Activated CD8-positive, alpha-beta memory T cell treated with anti-CD3 and anti-CD28 coated beads, Interleukin-2, amount 50 U/mL, for 24 hours (primary cell): ENCODE data around the gene ARFGEF3.
"Not testable (repeated sequence)": the region's sequence is repeated elsewhere in the genome, so short reads cannot be mapped to it uniquely, and the experiment has no call there.

Experiments used
- DNase-seq: peaks from one replicate; pipeline ENCODE4 v3.0.0-alpha.2; 2020; ENCODE audit errors: extremely low read depth

Gene ARFGEF3

GRCh38 chr6:138277835-138278234 lies 116.1 kb downstream of the ARFGEF3 start:
- DNase-seq: no peak

- no peak for DNase-seq
Measured at GRCh38 chr6:138278326-138278725, 116.6 kb downstream of the ARFGEF3 start.

GRCh38 chr6:138285800-138286199 lies 124.1 kb downstream of the ARFGEF3 start:
- DNase-seq: no peak

- no peak for DNase-seq
Measured at GRCh38 chr6:138286698-138287097, 125.0 kb downstream of the ARFGEF3 start.

GRCh38 chr6:138287144-138287955 lies 125.6 kb downstream of the ARFGEF3 start:
- DNase-seq: peak; percentile 7

GRCh38 chr6:138288428-138289085 lies 126.8 kb downstream of the ARFGEF3 start:
- not testable (repeated sequence) for DNase-seq

GRCh38 chr6:138289739-138290138 lies 128.0 kb downstream of the ARFGEF3 start:
- no peak for DNase-seq

- DNase-seq: no peak
Measured at GRCh38 chr6:138290423-138290962, 128.8 kb downstream of the ARFGEF3 start.

- DNase-seq: no peak
Measured at GRCh38 chr6:138291036-138291848, 129.5 kb downstream of the ARFGEF3 start.

- no peak for DNase-seq
Measured at GRCh38 chr6:138291849-138292181, 130.1 kb downstream of the ARFGEF3 start.

- no peak for DNase-seq
Measured at GRCh38 chr6:138292482-138292881, 130.7 kb downstream of the ARFGEF3 start.

- no peak for DNase-seq
Measured at GRCh38 chr6:138293428-138294395, 132.0 kb downstream of the ARFGEF3 start.

GRCh38 chr6:138296381-138296780 lies 134.6 kb downstream of the ARFGEF3 start:
- no peak for DNase-seq

- DNase-seq: no peak
Measured at GRCh38 chr6:138296786-138297185, 135.0 kb downstream of the ARFGEF3 start.

- DNase-seq: no peak
Measured at GRCh38 chr6:138297761-138298298, 136.1 kb downstream of the ARFGEF3 start.

- DNase-seq: no peak
Measured at GRCh38 chr6:138300469-138300868, 138.7 kb downstream of the ARFGEF3 start.

- no peak for DNase-seq
Measured at GRCh38 chr6:138302554-138302953, 140.8 kb downstream of the ARFGEF3 start.

- DNase-seq: no peak
Measured at GRCh38 chr6:138307352-138307751, 145.6 kb downstream of the ARFGEF3 start.

- DNase-seq: no peak
Measured at GRCh38 chr6:138307816-138308730, 146.3 kb downstream of the ARFGEF3 start.

- DNase-seq: no peak
Measured at GRCh38 chr6:138308731-138309110, 147.0 kb downstream of the ARFGEF3 start.
